Measurements from ENCODE around the gene CBX5.
"Not testable (repeated sequence)": the region's sequence is repeated elsewhere in the genome, so short reads cannot be mapped to it uniquely, and the experiment has no call there.

Gene CBX5

DNA sequence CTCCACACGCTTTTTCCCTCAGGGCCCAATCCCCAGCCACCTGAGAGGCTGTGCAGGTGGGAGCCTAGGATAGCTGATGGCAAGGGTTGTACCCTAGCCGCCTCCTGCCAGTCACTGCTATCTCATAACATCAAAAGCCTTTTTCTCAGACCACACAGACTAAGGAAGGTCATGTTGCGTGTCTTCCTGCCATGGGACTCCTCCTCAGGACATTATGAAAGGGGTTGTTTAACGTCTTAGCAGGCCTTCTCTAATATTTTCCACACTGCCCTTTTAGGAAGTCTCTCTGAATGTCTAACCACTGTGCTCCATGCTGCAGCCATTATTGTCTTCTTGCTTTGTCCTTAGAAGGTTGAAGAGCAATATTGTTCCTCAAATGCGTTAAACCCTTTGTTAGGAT, 83.5 kb downstream of the CBX5 start:
- no peak for DNase-seq
- Mint-ChIP-seq H3K27me3 (ENCODE audit: low read depth, poor library complexity) (peaks cover 14% of the 10 kb centered on the region), H3K9me3 (no peaks in the 10 kb centered on the region), H3K4me3 (peak overlapping the region; percentile 55), H3K36me3 (ENCODE audit: low read depth) (no peaks in the 10 kb centered on the region), H3K4me1 (peaks cover 88% of the 10 kb centered on the region), H3K27ac (peak overlapping the region; percentile 49)
- TF ChIP-seq, protein P1, sequence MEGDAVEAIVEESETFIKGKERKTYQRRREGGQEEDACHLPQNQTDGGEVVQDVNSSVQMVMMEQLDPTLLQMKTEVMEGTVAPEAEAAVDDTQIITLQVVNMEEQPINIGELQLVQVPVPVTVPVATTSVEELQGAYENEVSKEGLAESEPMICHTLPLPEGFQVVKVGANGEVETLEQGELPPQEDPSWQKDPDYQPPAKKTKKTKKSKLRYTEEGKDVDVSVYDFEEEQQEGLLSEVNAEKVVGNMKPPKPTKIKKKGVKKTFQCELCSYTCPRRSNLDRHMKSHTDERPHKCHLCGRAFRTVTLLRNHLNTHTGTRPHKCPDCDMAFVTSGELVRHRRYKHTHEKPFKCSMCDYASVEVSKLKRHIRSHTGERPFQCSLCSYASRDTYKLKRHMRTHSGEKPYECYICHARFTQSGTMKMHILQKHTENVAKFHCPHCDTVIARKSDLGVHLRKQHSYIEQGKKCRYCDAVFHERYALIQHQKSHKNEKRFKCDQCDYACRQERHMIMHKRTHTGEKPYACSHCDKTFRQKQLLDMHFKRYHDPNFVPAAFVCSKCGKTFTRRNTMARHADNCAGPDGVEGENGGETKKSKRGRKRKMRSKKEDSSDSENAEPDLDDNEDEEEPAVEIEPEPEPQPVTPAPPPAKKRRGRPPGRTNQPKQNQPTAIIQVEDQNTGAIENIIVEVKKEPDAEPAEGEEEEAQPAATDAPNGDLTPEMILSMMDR (IDR thresholded peaks at IDR 0.05): no peak

DNA sequence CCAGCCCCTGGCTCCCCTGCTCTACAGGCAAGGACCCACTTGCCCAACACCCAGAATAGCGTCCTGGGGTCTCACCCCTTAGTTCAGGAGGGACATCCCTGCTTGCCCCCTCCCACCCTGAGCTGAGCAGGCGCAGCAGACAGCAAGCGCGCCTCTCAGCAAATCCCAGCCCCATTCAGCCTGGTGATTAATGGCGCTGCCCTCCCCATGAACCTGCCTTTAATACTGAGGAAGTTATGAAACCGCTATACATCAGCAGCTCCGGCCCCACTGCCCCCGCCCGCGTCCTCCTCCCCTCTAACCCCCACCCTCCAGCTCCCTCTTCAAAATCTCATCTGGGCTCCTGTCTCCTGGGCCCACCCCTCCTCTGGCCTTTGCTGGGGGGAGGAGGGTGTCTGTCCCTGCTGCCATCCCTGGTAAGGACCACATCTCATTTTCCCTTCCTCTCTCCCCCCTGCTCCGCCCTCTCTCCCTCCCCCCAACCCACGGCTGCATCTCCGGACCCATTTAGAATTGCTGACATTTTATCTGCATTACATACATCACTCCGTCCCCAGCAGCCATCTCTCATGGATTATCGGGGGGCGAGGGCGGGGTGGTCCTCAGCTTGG, 84.1 kb downstream of the CBX5 start:
- Mint-ChIP-seq H3K9me3 (no peaks in the 10 kb centered on the region), H3K27ac (peak overlapping the region; percentile 32), H3K27me3 (ENCODE audit: low read depth, poor library complexity) (peaks cover 19% of the 10 kb centered on the region), H3K4me3 (peak overlapping the region; percentile 69), H3K4me1 (peaks cover 88% of the 10 kb centered on the region), H3K36me3 (ENCODE audit: low read depth) (no peaks in the 10 kb centered on the region)
- TF ChIP-seq, protein P1 (IDR thresholded peaks at IDR 0.05): no peak
- DNase-seq: peak; percentile 65

DNA sequence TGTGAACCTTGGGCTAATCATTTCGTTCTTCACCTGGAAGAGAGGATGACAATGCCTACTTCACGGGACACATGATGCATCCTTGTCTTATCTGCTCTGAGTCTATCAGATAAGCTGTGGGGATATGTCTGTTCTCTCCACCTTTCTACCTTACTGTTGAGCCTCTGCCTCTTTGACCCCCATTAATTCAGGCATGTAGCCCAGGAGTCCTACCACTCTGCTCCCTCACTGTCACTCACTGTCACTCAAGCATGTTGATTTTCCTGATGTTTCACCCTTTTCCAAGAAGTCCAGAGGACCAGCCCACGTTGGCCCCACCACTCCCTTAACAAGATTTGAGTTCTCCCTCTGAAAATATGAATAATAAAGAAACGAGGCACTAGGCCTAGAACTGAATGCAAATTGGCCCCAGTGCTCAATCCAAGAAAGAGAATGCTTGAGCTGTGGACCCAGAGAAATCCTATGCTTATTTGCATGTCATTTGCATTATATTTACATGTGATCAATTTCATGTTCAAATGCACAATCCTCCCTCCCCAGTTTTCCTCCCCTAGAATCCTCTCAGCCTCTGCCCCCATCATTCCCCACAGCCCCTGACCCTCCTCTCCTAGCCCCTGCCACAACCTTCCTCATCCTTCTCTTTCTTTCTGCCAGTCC, 84.7 kb downstream of the CBX5 start:
- H3K9me3 Mint-ChIP-seq: no peaks in the 10 kb centered on the region
- H3K27me3 Mint-ChIP-seq (ENCODE audit: low read depth, poor library complexity): peaks cover 21% of the 10 kb centered on the region
- TF ChIP-seq, protein P1 (IDR thresholded peaks at IDR 0.05): no peak
- H3K27ac Mint-ChIP-seq: peak overlapping the region; percentile 32
- no peak for DNase-seq
- H3K4me1 Mint-ChIP-seq: peaks cover 88% of the 10 kb centered on the region
- no peaks in the 10 kb centered on the region for H3K36me3 Mint-ChIP-seq (ENCODE audit: low read depth)
- H3K4me3 Mint-ChIP-seq: peak overlapping the region; percentile 69

DNA sequence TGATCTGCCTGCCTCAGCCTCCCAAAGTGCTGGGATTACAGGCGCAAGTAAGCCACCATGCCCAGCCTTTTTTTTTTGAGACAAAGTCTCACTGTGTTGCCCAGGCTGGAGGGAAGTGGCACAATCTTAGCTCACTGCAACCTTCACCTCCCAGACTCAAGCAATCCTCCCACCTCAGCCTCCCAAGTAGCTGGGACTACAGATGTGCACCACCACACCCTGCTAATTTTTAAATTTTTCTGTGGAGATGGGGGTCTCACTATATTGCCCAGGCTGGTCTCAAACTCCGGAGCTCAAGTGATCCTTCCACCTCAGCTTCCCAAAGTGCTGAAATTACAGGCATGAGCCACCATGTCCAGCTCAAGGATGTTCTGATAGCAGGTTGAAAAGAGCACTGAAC, 85.3 kb downstream of the CBX5 start:
- H3K27ac Mint-ChIP-seq: not testable (repeated sequence)
- peaks cover 18% of the 10 kb centered on the region for H3K27me3 Mint-ChIP-seq (ENCODE audit: low read depth, poor library complexity)
- peaks cover 88% of the 10 kb centered on the region for H3K4me1 Mint-ChIP-seq

DNA sequence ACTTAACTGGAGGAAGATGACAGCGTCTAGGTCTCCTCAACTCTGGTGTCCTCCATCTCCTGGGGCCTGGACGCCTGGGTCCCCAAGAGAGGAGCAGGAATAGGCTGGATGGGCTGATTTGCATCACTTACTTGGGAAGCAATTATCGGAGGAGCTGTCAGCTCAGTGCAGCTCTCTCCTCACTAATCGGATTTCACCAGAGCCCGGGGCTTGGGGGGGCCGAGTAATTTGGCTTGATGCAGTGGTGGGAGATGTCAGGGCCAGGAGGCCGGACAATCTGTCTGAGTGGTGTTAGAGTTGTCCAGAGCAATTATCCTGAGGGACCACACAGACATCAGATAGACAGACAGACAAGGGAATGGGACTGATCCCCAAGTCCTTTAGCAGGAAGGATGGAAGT, 86.5 kb downstream of the CBX5 start:
- H3K27me3 Mint-ChIP-seq (ENCODE audit: low read depth, poor library complexity): peaks cover 20% of the 10 kb centered on the region
- H3K27ac Mint-ChIP-seq: no peak overlapping the region
- H3K9me3 Mint-ChIP-seq: no peaks in the 10 kb centered on the region
- DNase-seq: no peak
- H3K4me1 Mint-ChIP-seq: peaks cover 86% of the 10 kb centered on the region
- H3K4me3 Mint-ChIP-seq: no peak overlapping the region
- no peaks in the 10 kb centered on the region for H3K36me3 Mint-ChIP-seq (ENCODE audit: low read depth)
- TF ChIP-seq, protein P1 (IDR thresholded peaks at IDR 0.05): no peak

More for the DNA sequence above, 85.3 kb downstream of the CBX5 start:
- DNase-seq; H3K4me3 Mint-ChIP-seq; H3K36me3 Mint-ChIP-seq (ENCODE audit: low read depth); H3K9me3 Mint-ChIP-seq: not testable (repeated sequence)

DNA sequence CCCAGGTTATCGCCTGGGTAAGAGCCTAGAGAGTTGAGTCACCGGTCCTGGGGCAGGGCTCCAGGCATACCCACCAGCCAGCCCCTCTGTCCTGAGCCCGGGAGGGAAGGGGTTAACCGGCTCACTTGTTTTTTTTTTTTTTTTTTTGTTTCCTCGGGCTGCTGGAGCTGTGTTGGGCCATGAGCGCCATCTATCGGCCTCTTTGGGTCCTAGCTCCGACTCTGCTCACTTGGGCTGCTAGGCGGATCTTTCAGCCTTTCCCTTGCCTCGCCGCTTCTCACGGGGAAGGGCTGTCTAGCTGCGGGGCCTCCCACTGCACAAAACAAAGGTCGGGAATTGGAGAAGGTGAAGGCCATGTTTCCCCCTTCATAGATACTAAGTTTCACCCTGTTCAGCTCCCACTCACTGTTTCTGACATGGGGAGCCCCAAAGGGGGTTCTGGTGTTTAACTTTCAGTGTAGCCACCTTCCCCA, 88.3 kb downstream of the CBX5 start:
- TF ChIP-seq, protein P1 (IDR thresholded peaks at IDR 0.05): peak; percentile 79
- peak overlapping the region; percentile 29 for H3K4me3 Mint-ChIP-seq
- DNase-seq: peak; percentile 89
- H3K36me3 Mint-ChIP-seq (ENCODE audit: low read depth): peaks cover 6% of the 10 kb centered on the region
- H3K27ac Mint-ChIP-seq: peak overlapping the region; percentile 65
- peaks cover 82% of the 10 kb centered on the region for H3K4me1 Mint-ChIP-seq
- H3K9me3 Mint-ChIP-seq: no peaks in the 10 kb centered on the region
- H3K27me3 Mint-ChIP-seq (ENCODE audit: low read depth, poor library complexity): peaks cover 20% of the 10 kb centered on the region
